Lung (tissue), 12 donors: Measurements from ENCODE around the gene PDCD11. TPM values are rescaled to one million over a fixed set of nuclear protein-coding genes. Genes with fewer than 3 reads are reported as not detected.

ENCODE experiments used
- ATAC-seq: fragments of 200-7000 bp; cut with Tn5 transposase; one replicate; pipeline ENCODE4 v1.9.1; 2020; ENCODE audit warnings: moderate number of reproducible peaks; ENCODE audit not compliant: insufficient read depth, low FRiP score
- DNase-seq, 3 donors: peaks; one replicate each; pipeline ENCODE4 v3.0.0-alpha.2; 2013 to 2017
- H3K27ac ChIP-seq, 2 donors: one replicate each; pipeline ENCODE4 v1.5.1; 2013; ENCODE audit warnings: mild to moderate bottlenecking in 2 of 2, moderate library complexity in 2 of 2, control low read depth in 1 of 2, inconsistent platforms in 1 of 2, low read depth in 1 of 2, low read length in 1 of 2
- H3K27me3 ChIP-seq, 3 donors: one replicate each; pipeline ENCODE4 v1.5.1; 2013; ENCODE audit warnings: low read length in 2 of 3; ENCODE audit not compliant: control insufficient read depth in 3 of 3, insufficient read depth in 3 of 3
- H3K36me3 ChIP-seq, 4 donors: one replicate each; pipeline ENCODE4 v1.5.1; 2013; ENCODE audit warnings: low read length in 4 of 4, mild to moderate bottlenecking in 1 of 4, moderate library complexity in 1 of 4; ENCODE audit not compliant: control insufficient read depth in 4 of 4, insufficient read depth in 4 of 4
- H3K4me1 ChIP-seq, 5 donors: one replicate each; pipeline ENCODE4 v1.5.1; 2013; ENCODE audit warnings: low read length in 5 of 5, mild to moderate bottlenecking in 2 of 5, moderate library complexity in 1 of 5; ENCODE audit not compliant: control insufficient read depth in 5 of 5, insufficient read depth in 5 of 5
- H3K4me3 ChIP-seq: one replicate; pipeline ENCODE4 v1.5.1; 2013; ENCODE audit warnings: mild to moderate bottlenecking, control low read depth, moderate library complexity
- H3K9ac ChIP-seq, 2 donors: one replicate each; pipeline ENCODE4 v1.5.1; 2013; ENCODE audit warnings: low read length in 2 of 2, control low read depth in 1 of 2; ENCODE audit not compliant: insufficient read depth in 1 of 2
- H3K9me3 ChIP-seq, 4 donors: one replicate each; pipeline ENCODE4 v1.5.1; 2013; ENCODE audit warnings: low read length in 3 of 4, mild to moderate bottlenecking in 1 of 4, moderate library complexity in 1 of 4; ENCODE audit not compliant: control insufficient read depth in 4 of 4, insufficient read depth in 3 of 4
- WGBS, 2 donors: extraction: QIAGEN DNeasy Blood & Tissue Kit; methylation state at CpG; one replicate each; pipeline ENCODE4 v1.1.7; 2013; 5-methylcytosine and 5-hydroxymethylcytosine counted together
- polyA plus RNA-seq, 2 donors: library from polyadenylated mRNA; stranded (reverse); fragments of 200-250 nt; gene quantifications; one replicate each; pipeline ENCODE4 v1.2.1, GENCODE V29; 2013
- total RNA-seq, 2 donors: library from RNA; depleted of rRNA in 1 of 2; stranded (reverse); fragments of >200 nt in 1 of 2; gene quantifications; one replicate each; pipeline ENCODE4 v1.2.1, GENCODE V29; 2014 to 2021
- TF ChIP-seq, protein P1 (sequence below): IDR thresholded peaks from 2 replicates; pipeline ENCODE4 v1.5.1; 2012; ENCODE audit warnings: mild to moderate bottlenecking; ENCODE audit errors: control extremely low read depth, extremely low read depth
- donor health status: control.
- donor health status: control.
- donor health status: Bipolar disorder and iron deficiency.
- donor health status: healthy.
- donor health status: DM: yes; HTN: yes; CAD: no.

Gene PDCD11
- total and polyA plus RNA-seq, 4 donors = 15.2 to 30.1 (median 20.2) TPM

GRCh38 chr10:103457896-103458583 is 61.6 kb downstream of the PDCD11 start:
- ATAC-seq = no peak
- WGBS, 2 donors = 95 to 96% methylated on average over 39 of the region's 39 CpGs
- Histone ChIP-seq H3K4me1 (peaks cover 0 to under 1% (median 0%) of the 10 kb centered on the region in 5 donors), H3K4me3 (no peak overlapping the region), H3K27ac (no peak overlapping the region), H3K9ac (no peak overlapping the region), H3K27me3 (no peaks in the 10 kb centered on the region), H3K36me3 (no peaks in the 10 kb centered on the region), H3K9me3 (no peaks in the 10 kb centered on the region)
- TF ChIP-seq, protein P1, sequence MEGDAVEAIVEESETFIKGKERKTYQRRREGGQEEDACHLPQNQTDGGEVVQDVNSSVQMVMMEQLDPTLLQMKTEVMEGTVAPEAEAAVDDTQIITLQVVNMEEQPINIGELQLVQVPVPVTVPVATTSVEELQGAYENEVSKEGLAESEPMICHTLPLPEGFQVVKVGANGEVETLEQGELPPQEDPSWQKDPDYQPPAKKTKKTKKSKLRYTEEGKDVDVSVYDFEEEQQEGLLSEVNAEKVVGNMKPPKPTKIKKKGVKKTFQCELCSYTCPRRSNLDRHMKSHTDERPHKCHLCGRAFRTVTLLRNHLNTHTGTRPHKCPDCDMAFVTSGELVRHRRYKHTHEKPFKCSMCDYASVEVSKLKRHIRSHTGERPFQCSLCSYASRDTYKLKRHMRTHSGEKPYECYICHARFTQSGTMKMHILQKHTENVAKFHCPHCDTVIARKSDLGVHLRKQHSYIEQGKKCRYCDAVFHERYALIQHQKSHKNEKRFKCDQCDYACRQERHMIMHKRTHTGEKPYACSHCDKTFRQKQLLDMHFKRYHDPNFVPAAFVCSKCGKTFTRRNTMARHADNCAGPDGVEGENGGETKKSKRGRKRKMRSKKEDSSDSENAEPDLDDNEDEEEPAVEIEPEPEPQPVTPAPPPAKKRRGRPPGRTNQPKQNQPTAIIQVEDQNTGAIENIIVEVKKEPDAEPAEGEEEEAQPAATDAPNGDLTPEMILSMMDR = no peak
- DNase-seq = no peak

DNA sequence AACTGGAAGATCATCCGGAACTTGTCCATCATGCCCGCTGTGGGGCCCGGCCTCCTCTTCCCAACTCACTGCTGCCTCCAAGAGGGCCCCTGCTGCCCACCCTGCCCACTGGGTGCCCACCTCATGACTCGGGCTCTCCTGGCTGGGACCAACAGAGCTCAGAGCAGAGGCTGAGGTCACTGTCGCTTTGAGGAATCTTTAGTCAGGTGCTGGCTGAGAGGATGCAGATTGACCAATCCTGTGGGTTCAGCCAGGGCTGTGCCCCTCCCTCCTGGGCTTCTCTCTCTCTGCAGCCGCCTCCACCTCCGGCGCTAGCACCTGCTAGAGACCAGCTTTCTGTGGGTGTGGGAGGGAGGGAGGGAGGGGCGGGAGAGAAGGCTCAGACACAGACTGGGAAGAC is 62.3 kb downstream of the PDCD11 start, which contains the start of gene CALHM1:
Gene CALHM1 (minus strand): TSS at position 181 of the 400 bp plus-strand sequence. CDS start 149 bp downstream, at position 32.
- Histone ChIP-seq H3K27me3 (no peaks in the 10 kb centered on the region), H3K4me3 (no peak within 1 kb of the TSS), H3K27ac (no peak within 1 kb of the TSS), H3K9me3 (no peaks in the 10 kb centered on the region), H3K4me1 (no peaks in the 10 kb centered on the region), H3K36me3 (no peaks in the 10 kb centered on the region), H3K9ac (no peak within 1 kb of the TSS)
- DNase-seq (no peak), ATAC-seq (no peak)
- 54 to 64% methylated on average over 6 to 9 of the region's 9 CpGs for WGBS, 2 donors
- TF ChIP-seq, protein P1 = no peak

DNA sequence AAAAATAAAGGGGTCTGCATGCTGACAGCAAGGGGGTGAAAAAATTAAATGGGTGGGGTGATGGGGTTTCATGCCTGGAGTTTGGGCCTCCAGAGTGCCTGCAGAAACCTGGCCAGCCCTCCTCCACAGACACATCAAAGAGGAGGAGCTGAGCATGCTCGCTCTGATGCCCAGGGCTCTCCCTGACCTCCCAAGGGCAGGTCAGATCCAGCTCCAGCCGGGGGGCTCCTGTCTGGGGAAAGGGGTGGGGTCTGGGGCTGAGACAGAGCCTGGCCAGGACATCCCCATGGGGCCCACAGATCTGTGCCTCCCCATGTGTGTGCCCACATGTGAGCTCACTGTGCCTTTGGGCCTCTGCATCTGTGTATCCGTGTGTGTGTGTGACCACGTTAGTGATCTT is 63.2 kb downstream of the PDCD11 start:
- Histone ChIP-seq H3K9ac (no peak overlapping the region), H3K27ac (no peak overlapping the region), H3K4me1 (no peaks in the 10 kb centered on the region), H3K36me3 (no peaks in the 10 kb centered on the region), H3K4me3 (no peak overlapping the region), H3K9me3 (no peaks in the 10 kb centered on the region), H3K27me3 (no peaks in the 10 kb centered on the region)
- WGBS, 2 donors = 71 to 75% methylated on average over 4 of the region's 4 CpGs
- DNase-seq (no peak), ATAC-seq (no peak)
- TF ChIP-seq, protein P1 = no peak
